GM12878 (cell line): ENCODE measurements around the gene DOK1.
A peak's percentile ranks its signal among the peaks of the same experiment; 100 is the strongest.

Source experiments
- CBX3 ChIP-seq: fragments of 200-600 bp; sonication (generic); IDR thresholded peaks from 2 replicates; pipeline ENCODE4 v1.6.1; 2016; ENCODE audit warnings: low read depth, borderline replicate concordance
- CEBPB ChIP-seq, 2 experiments: fragments of 150-350 bp in 1 of 2; IDR thresholded peaks; 2 replicates each; pipeline ENCODE4 v1.6.1; 2012 to 2014; ENCODE audit warnings: low read depth in 2 of 2, low read length in 2 of 2, borderline replicate concordance in 1 of 2, inconsistent platforms in 1 of 2
- CHD2 ChIP-seq: IDR thresholded peaks from 2 replicates; pipeline ENCODE4 v1.6.1; 2011; ENCODE audit warnings: low read depth, low read length, improper control_type of control experiment, borderline replicate concordance
- EED ChIP-seq: sonication (generic); IDR thresholded peaks from 2 replicates; pipeline ENCODE4 v1.6.1; 2016; ENCODE audit warnings: antibody characterized with exemption, low read depth
- EZH2 ChIP-seq: IDR thresholded peaks from 2 replicates; pipeline ENCODE4 v1.6.1; 2012; ENCODE audit warnings: low read depth, mild to moderate bottlenecking, control low read depth, inconsistent platforms, low read length, borderline replicate concordance; ENCODE audit not compliant: control insufficient read depth
- HDGF ChIP-seq: fragments of 450-650 bp; IDR thresholded peaks from 2 replicates; pipeline ENCODE4 v1.6.1; 2016; ENCODE audit warnings: antibody characterized with exemption
- JUND ChIP-seq: IDR thresholded peaks from 2 replicates; pipeline ENCODE4 v1.6.1; 2012; ENCODE audit warnings: low read depth, mild to moderate bottlenecking, low read length, improper control_type of control experiment, moderate library complexity
- PBX3 ChIP-seq: IDR thresholded peaks from 2 replicates; pipeline ENCODE4 v1.6.1; 2011; ENCODE audit warnings: mild to moderate bottlenecking, low read depth, low read length, moderate library complexity; ENCODE audit not compliant: insufficient replicate concordance
- POLR2A ChIP-seq: IDR thresholded peaks from 2 replicates; pipeline ENCODE4 v1.6.1; 2011; ENCODE audit warnings: low read depth, mild to moderate bottlenecking, low read length
- USF2 ChIP-seq: IDR thresholded peaks from 2 replicates; pipeline ENCODE4 v1.6.1; 2011; ENCODE audit warnings: low read depth, low read length, improper control_type of control experiment, borderline replicate concordance
- YY1 ChIP-seq: IDR thresholded peaks from 2 replicates; pipeline ENCODE4 v1.6.1; 2011; ENCODE audit warnings: low read depth, mild to moderate bottlenecking, low read length
- ZNF24 ChIP-seq: fragments of 450-650 bp; IDR thresholded peaks from 2 replicates; pipeline ENCODE4 v1.6.1; 2017; ENCODE audit warnings: antibody characterized with exemption, mild to moderate bottlenecking
- TF ChIP-seq, protein P1 (sequence below), 3 experiments: IDR thresholded peaks in 2 of 3; conservative IDR thresholded peaks in 1 of 3; 2 replicates each; pipeline ENCODE4 v1.5.1; 2011; ENCODE audit warnings: low read depth in 3 of 3, low read length in 3 of 3, mild to moderate bottlenecking in 3 of 3, control low read depth in 2 of 3, moderate library complexity in 2 of 3, inconsistent platforms in 1 of 3, mixed read lengths in 1 of 3; ENCODE audit not compliant: control insufficient read depth in 2 of 3, insufficient read depth in 1 of 3; ENCODE audit errors: extremely low read depth in 1 of 3
- TF ChIP-seq, protein P2 (sequence below): IDR thresholded peaks from 2 replicates; pipeline ENCODE4 v1.6.1; 2011; ENCODE audit warnings: low read depth, mild to moderate bottlenecking, low read length, moderate library complexity, borderline replicate concordance; ENCODE audit errors: extremely low read depth

GRCh38 chr2:74556831-74557370 is 2.4 kb downstream of the DOK1 start:
- TF ChIP-seq, protein P1, sequence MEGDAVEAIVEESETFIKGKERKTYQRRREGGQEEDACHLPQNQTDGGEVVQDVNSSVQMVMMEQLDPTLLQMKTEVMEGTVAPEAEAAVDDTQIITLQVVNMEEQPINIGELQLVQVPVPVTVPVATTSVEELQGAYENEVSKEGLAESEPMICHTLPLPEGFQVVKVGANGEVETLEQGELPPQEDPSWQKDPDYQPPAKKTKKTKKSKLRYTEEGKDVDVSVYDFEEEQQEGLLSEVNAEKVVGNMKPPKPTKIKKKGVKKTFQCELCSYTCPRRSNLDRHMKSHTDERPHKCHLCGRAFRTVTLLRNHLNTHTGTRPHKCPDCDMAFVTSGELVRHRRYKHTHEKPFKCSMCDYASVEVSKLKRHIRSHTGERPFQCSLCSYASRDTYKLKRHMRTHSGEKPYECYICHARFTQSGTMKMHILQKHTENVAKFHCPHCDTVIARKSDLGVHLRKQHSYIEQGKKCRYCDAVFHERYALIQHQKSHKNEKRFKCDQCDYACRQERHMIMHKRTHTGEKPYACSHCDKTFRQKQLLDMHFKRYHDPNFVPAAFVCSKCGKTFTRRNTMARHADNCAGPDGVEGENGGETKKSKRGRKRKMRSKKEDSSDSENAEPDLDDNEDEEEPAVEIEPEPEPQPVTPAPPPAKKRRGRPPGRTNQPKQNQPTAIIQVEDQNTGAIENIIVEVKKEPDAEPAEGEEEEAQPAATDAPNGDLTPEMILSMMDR (IDR thresholded peaks at IDR 0.05 in 2 of 3, conservative IDR thresholded peaks at IDR 0.05 in 1 of 3; ENCODE audit: control insufficient read depth in 2 of 3, extremely low read depth in 1 of 3, insufficient read depth in 1 of 3, low read depth in 3 of 3, low read length in 3 of 3) = no peak
- TF ChIP-seq JUND = no peak
- TF ChIP-seq ZNF24 = no peak
- TF ChIP-seq CHD2 = no peak
- TF ChIP-seq EZH2 = no peak
- TF ChIP-seq USF2 = no peak
- 0 out of 2 replicates have a peak, but pooled peaks have one; percentile 39 for TF ChIP-seq POLR2A
- no peak for TF ChIP-seq YY1
- TF ChIP-seq EED = no peak
- TF ChIP-seq PBX3 = no peak
- no peak for TF ChIP-seq HDGF
- TF ChIP-seq, protein P2, sequence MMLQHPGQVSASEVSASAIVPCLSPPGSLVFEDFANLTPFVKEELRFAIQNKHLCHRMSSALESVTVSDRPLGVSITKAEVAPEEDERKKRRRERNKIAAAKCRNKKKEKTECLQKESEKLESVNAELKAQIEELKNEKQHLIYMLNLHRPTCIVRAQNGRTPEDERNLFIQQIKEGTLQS = no peak
- no peak for TF ChIP-seq CEBPB (IDR thresholded peaks at IDR 0.05; ENCODE audit: borderline replicate concordance in 1 of 2, low read depth in 2 of 2, low read length in 2 of 2)
- TF ChIP-seq CBX3 = no peak
